Upper lobe of left lung (tissue), 6 donors: ENCODE results near the gene ACMSD. TPM values are rescaled to one million over a fixed set of nuclear protein-coding genes. Genes with fewer than 3 reads are reported as not detected.
A peak's percentile ranks its signal among the peaks of the same experiment; 100 is the strongest.

ENCODE experiments used
- ATAC-seq, 2 donors: fragments of 200-7000 bp; cut with Tn5 transposase; one replicate each; pipeline ENCODE4 v1.9.1; 2022; ENCODE audit warnings: mild to moderate bottlenecking in 2 of 2, moderate library complexity in 2 of 2; ENCODE audit not compliant: low FRiP score in 2 of 2
- DNase-seq, 2 donors: peaks; one replicate each; pipeline ENCODE4 v3.0.0-alpha.2; 2019 to 2020
- H3K27ac ChIP-seq, 4 donors: fragments of 200-600 bp; sonication (generic); one replicate each; pipeline ENCODE4 v1.5.1; 2016 to 2019
- H3K27me3 ChIP-seq, 4 donors: fragments of 200-600 bp; sonication (generic); one replicate each; pipeline ENCODE4 v1.5.1; 2017 to 2019
- H3K36me3 ChIP-seq, 4 donors: fragments of 200-600 bp; sonication (generic); one replicate each; pipeline ENCODE4 v1.5.1; 2016 to 2019
- H3K4me1 ChIP-seq, 4 donors: fragments of 200-600 bp; sonication (generic); one replicate each; pipeline ENCODE4 v1.5.1; 2018 to 2019
- H3K4me3 ChIP-seq, 4 donors: fragments of 200-600 bp; sonication (generic); one replicate each; pipeline ENCODE4 v1.5.1; 2017 to 2019; ENCODE audit warnings: mild to moderate bottlenecking in 2 of 4, moderate library complexity in 1 of 4
- H3K9me3 ChIP-seq, 4 donors: fragments of 200-600 bp; sonication (generic); one replicate each; pipeline ENCODE4 v1.5.1; 2018 to 2019
- EP300 ChIP-seq, 4 donors: sonication (generic); formaldehyde crosslinking; IDR thresholded peaks; one replicate each; pipeline ENCODE4 v1.5.1; 2017; ENCODE audit warnings: antibody characterized with exemption in 4 of 4, control low read depth in 2 of 4
- POLR2A ChIP-seq, 4 donors: fragments of 450-650 bp; IDR thresholded peaks; one replicate each; pipeline ENCODE4 v1.5.1; 2016 to 2017; ENCODE audit warnings: antibody characterized with exemption in 4 of 4, mild to moderate bottlenecking in 2 of 4
- POLR2AphosphoS5 ChIP-seq, 2 donors: sonication (generic); formaldehyde crosslinking; IDR thresholded peaks; one replicate each; pipeline ENCODE4 v1.5.1; 2017; ENCODE audit warnings: antibody characterized with exemption in 2 of 2
- WGBS, 2 donors: methylation state at CpG; one replicate each; pipeline ENCODE4 v1.1.5; 2017 to 2018; 5-methylcytosine and 5-hydroxymethylcytosine counted together
- total RNA-seq, 6 donors: library from RNA; depleted of rRNA in 4 of 6; stranded (reverse); fragments of >200 nt in 4 of 6; gene quantifications; one replicate each; pipeline versions ENCODE4 v1.1.0 to v1.2.1, GENCODE V29; 2016 to 2021
- TF ChIP-seq, protein P1 (sequence below), 6 experiments: fragments of 450-650 bp in 4 of 6; fragments of 200-600 bp in 2 of 6; sonication (generic) in 2 of 6; IDR thresholded peaks; one replicate each; pipeline ENCODE4 v1.5.1; 2016 to 2019; ENCODE audit warnings: antibody characterized with exemption in 6 of 6
- donor health status: DM: no; HTN: no; CAD: no; lungs with moderate emphysema.
- donor health status: DM: no; HTN: yes; CAD: no; lungs with severe emphysema.

ACMSD gene
- total RNA-seq, 6 donors from 2014 or later = 0.20 TPM; not detected in 5

DNA sequence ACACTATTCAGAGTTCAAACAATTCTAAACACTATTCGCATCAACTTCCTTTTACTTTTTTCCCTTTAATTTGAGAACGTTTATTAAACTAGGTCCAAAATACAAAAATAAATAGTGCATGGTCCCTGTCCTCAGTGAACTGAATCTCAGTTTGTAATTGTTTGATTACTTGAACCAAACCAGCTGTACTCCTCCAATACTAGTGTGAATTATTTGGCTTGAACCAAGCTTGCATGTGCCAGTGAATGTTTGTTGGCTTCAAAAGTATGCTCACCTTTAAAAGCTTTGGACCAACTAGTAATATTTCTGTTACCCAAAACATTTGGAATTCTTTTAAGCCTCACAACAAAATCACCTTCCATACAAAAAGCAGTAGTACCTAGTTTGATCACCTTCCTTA lies 95.7 kb downstream of the ACMSD start:
- Histone ChIP-seq H3K9me3 (no peaks in the 10 kb centered on the region), H3K4me3 (no peak overlapping the region), H3K27me3 (no peaks in the 10 kb centered on the region), H3K27ac (no peak overlapping the region), H3K36me3 (peaks cover 0 to 24% (median 5%) of the 10 kb centered on the region in 4 donors), H3K4me1 (peaks cover 37 to 55% (median 41%) of the 10 kb centered on the region in 4 donors)
- DNase-seq (no peak), ATAC-seq (no peak)
- TF ChIP-seq POLR2AphosphoS5 (IDR thresholded peaks at IDR 0.05) (no peak), EP300 (IDR thresholded peaks at IDR 0.05) (no peak), POLR2A (IDR thresholded peaks at IDR 0.05) (no peak)
- TF ChIP-seq, protein P1, sequence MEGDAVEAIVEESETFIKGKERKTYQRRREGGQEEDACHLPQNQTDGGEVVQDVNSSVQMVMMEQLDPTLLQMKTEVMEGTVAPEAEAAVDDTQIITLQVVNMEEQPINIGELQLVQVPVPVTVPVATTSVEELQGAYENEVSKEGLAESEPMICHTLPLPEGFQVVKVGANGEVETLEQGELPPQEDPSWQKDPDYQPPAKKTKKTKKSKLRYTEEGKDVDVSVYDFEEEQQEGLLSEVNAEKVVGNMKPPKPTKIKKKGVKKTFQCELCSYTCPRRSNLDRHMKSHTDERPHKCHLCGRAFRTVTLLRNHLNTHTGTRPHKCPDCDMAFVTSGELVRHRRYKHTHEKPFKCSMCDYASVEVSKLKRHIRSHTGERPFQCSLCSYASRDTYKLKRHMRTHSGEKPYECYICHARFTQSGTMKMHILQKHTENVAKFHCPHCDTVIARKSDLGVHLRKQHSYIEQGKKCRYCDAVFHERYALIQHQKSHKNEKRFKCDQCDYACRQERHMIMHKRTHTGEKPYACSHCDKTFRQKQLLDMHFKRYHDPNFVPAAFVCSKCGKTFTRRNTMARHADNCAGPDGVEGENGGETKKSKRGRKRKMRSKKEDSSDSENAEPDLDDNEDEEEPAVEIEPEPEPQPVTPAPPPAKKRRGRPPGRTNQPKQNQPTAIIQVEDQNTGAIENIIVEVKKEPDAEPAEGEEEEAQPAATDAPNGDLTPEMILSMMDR (IDR thresholded peaks at IDR 0.05) = no peak
- WGBS, 2 donors = 49 to 52% methylated on average over 2 of the region's 2 CpGs

DNA sequence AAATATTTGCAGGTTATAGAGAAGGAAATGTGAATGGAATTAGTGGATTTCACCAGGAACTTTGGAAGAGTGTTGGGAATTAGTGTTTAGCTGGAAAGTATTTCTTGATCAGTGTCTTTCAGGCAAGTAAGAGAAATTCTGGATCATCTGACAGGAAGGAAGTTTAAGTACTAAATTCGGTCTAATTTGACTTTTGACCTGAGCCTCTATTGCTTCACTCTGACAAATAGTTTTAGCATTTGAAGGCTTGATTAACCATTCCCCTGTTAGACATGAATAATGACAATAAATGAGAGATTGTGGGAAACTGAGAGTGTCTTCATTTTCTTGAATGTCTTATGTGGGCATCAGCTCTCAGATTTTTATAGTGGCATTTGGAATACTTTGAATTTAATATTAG lies 96.2 kb downstream of the ACMSD start:
- Histone ChIP-seq H3K4me1 (peaks cover 37 to 55% (median 41%) of the 10 kb centered on the region in 4 donors), H3K27me3 (no peaks in the 10 kb centered on the region), H3K9me3 (no peaks in the 10 kb centered on the region), H3K36me3 (peaks cover 0 to 29% (median 10%) of the 10 kb centered on the region in 4 donors), H3K27ac (no peak overlapping the region), H3K4me3 (no peak overlapping the region)
- ATAC-seq (no peak), DNase-seq (no peak)
- TF ChIP-seq EP300 (IDR thresholded peaks at IDR 0.05) (no peak), POLR2AphosphoS5 (IDR thresholded peaks at IDR 0.05) (no peak), POLR2A (IDR thresholded peaks at IDR 0.05) (no peak)
- TF ChIP-seq, protein P1 (IDR thresholded peaks at IDR 0.05) = no peak
- WGBS, 2 donors = 0 to 4% methylated on average over 1 of the region's 1 CpG

DNA sequence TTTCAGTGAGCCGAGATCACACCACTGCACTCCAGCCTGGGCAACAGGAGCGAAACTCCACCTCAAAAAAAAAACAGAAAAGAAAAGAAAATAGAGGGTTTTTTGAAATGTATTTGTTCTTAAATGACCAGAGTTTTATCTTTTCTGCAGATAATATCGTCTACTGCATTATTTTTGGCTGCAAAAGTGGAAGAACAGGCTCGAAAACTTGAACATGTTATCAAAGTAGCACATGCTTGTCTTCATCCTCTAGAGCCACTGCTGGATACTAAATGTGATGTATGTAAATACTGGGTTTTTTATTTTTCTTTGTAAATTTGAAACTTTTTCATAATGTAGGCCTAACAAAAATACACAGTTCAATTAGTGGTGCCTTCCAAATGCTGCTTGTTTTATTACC lies 98.3 kb downstream of the ACMSD start:
- no peak overlapping the region for H3K27ac ChIP-seq
- H3K4me1 ChIP-seq = peaks cover 33 to 46% (median 39%) of the 10 kb centered on the region in 4 donors
- no peaks in the 10 kb centered on the region for H3K27me3 ChIP-seq
- TF ChIP-seq, protein P1 (IDR thresholded peaks at IDR 0.05) = no peak
- TF ChIP-seq EP300 (IDR thresholded peaks at IDR 0.05) = no peak
- no peak for TF ChIP-seq POLR2A (IDR thresholded peaks at IDR 0.05)
- no peak for TF ChIP-seq POLR2AphosphoS5 (IDR thresholded peaks at IDR 0.05)
- no peak overlapping the region for H3K4me3 ChIP-seq
- no peak for ATAC-seq
- 62 to 79% methylated on average over 4 of the region's 4 CpGs for WGBS, 2 donors
- peaks cover 0 to 49% (median 22%) of the 10 kb centered on the region in 4 donors for H3K36me3 ChIP-seq
- no peaks in the 10 kb centered on the region for H3K9me3 ChIP-seq
- DNase-seq = no peak

DNA sequence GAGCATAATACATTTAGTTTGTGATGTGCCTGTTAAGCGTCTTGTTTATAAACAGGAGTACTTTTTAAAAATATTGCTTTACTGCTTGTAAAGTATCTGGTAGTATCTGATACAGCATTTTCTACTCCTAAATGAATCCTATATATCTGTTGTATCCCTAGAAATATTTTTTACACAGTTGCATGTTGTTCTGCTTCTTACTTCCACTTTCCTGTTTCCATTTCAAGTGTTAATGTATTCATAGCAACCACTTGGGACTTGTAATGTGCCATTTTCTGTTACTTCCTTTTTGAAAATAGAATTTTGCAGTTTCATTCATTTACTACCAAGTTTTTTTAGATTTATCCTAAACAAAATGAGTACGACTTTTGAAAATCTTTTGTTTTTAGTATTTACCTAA lies 105.1 kb downstream of the ACMSD start:
- Histone ChIP-seq H3K36me3 (peaks cover 0 to 79% (median 30%) of the 10 kb centered on the region in 4 donors), H3K9me3 (no peaks in the 10 kb centered on the region), H3K4me1 (no peaks in the 10 kb centered on the region), H3K4me3 (no peak overlapping the region), H3K27ac (no peak overlapping the region), H3K27me3 (no peaks in the 10 kb centered on the region)
- no peak for DNase-seq
- TF ChIP-seq EP300 (IDR thresholded peaks at IDR 0.05) = no peak
- TF ChIP-seq, protein P1 (IDR thresholded peaks at IDR 0.05) = no peak
- TF ChIP-seq POLR2AphosphoS5 (IDR thresholded peaks at IDR 0.05) = no peak
- TF ChIP-seq POLR2A (IDR thresholded peaks at IDR 0.05) = no peak
- ATAC-seq = peak in 1 of 2 donors; percentile 49
- 84% methylated on average over 2 of the region's 2 CpGs for WGBS, 2 donors

DNA sequence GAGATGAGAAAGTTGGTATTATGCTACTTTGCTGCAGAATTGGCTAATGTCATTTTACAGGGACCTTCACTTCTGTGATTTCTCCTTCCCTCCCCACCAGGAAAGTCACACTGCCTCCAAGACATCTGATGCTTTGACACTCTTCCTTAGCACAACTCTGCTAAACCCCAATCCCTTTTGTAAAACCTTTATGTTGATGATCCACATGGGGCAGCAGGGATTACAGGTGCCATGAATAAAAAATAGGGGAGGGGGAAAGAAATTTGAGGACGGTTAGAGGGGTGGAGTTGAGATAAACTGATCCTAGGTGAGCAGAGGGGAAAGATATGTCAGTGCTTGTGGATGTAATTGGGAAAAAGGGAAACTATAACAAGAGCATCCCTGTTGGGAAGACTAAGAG lies 106.6 kb downstream of the ACMSD start:
- no peak for TF ChIP-seq POLR2A (IDR thresholded peaks at IDR 0.05)
- TF ChIP-seq, protein P1 (IDR thresholded peaks at IDR 0.05) = no peak
- TF ChIP-seq POLR2AphosphoS5 (IDR thresholded peaks at IDR 0.05) = no peak
- no peak for TF ChIP-seq EP300 (IDR thresholded peaks at IDR 0.05)
- peaks cover 5 to 79% (median 32%) of the 10 kb centered on the region in 4 donors for H3K36me3 ChIP-seq
- H3K4me1 ChIP-seq = no peaks in the 10 kb centered on the region
- no peak overlapping the region for H3K4me3 ChIP-seq
- no peak for ATAC-seq
- no peaks in the 10 kb centered on the region for H3K27me3 ChIP-seq
- no peaks in the 10 kb centered on the region for H3K9me3 ChIP-seq
- 84 to 88% methylated on average over 1 of the region's 1 CpG for WGBS, 2 donors
- DNase-seq = no peak
- no peak overlapping the region for H3K27ac ChIP-seq
